GOT3 (cell line): Measurements from ENCODE around the gene ARHGAP35.
A peak's percentile ranks its signal among the peaks of the same experiment; 100 is the strongest.
"Not testable (repeated sequence)": the region's sequence is repeated elsewhere in the genome, so short reads cannot be mapped to it uniquely, and the experiment has no call there.

Experiments
- DNase-seq: peaks from one replicate; lab custom pipeline; 2025; ENCODE audit warnings: mixed read lengths; lab: John Stamatoyannopoulos, UW

Gene ARHGAP35

DNA sequence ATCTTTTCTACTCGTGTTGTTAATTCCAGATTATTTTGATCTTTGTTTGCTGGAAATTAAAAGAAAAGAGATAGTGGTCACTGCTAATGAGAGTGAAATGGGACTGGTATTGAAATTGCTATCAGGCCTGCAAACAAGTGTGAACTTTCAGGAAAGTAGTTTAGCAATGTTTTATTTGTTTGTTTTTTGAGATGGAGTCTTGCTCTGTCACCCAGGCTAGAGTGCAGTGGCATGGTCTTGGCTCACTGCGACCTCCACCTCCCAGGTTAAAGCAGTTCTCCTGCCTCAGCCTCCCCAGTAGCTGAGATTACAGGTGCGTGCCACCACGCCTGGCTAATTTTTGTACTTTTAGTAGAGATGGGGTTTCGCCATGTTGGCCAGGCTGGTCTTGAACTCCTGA, 10.4 kb downstream of the ARHGAP35 start:
- not testable (repeated sequence) for DNase-seq

- no peak for DNase-seq
Observed at GRCh38 chr19:46872967-46873366, 12.2 kb downstream of the ARHGAP35 start.

- DNase-seq: no peak
Observed at GRCh38 chr19:46875234-46875633, 14.4 kb downstream of the ARHGAP35 start.

- no peak for DNase-seq
Observed at GRCh38 chr19:46875657-46876056, 14.9 kb downstream of the ARHGAP35 start.

DNA sequence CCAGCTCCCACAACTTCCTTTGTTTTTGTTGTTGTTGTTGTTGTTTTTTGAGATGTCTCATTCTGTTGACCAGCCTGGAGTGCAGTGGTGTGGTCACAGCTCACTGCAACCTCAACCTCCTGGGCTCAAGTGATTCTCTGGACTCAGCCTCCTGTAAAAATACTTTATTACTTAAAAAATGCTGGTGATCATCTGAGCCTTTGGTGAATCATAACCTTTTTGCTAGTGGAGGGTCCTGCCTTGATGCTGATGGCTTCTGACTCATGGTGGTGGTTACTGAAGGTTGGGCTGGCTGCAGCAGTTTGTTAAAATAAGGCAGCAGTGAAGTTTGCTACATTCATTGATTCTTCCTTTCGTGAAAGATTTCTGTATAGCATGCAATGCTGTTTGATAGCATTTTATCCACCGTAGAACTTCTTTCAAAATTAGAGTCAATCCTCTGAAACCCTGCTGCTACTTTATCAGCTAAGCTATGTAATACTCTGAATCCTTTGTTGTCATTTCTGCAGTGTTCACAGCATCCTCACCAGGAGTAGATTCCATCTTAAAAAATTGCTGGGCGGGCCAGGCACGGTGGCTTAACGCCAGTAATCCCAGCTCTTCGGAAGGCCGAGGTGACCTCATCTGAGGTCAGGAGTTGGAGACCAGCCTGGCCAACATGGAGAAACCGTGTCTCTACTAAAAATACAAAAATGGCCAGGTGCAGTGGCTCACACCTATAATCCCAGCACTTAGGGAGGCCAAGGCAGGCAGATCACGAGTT, 18.0 kb downstream of the ARHGAP35 start:
- DNase-seq: peak; percentile 21

DNA sequence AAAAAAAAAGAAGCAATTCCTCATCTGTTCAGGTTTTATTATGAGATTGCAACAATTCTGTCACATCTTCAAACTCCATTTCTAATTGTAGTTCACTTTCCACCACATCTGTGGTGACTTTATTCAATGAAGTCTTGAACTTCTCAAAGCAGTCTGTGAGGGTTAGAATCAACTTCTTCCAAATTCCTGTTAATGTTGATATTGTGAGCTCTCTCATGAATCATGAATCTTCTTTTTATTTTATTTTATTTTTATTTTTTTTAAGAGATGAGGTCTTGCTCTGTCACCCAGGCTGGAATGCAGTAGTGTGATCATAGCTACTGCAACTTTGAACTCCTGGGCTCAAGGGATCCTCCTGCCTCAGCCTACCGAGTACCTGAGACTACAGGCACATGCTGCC, 19.6 kb downstream of the ARHGAP35 start:
- no peak for DNase-seq

GRCh38 chr19:46881092-46881491, 20.3 kb downstream of the ARHGAP35 start:
- no peak for DNase-seq

- no peak for DNase-seq
Observed at GRCh38 chr19:46882034-46882433, 21.2 kb downstream of the ARHGAP35 start.

DNA sequence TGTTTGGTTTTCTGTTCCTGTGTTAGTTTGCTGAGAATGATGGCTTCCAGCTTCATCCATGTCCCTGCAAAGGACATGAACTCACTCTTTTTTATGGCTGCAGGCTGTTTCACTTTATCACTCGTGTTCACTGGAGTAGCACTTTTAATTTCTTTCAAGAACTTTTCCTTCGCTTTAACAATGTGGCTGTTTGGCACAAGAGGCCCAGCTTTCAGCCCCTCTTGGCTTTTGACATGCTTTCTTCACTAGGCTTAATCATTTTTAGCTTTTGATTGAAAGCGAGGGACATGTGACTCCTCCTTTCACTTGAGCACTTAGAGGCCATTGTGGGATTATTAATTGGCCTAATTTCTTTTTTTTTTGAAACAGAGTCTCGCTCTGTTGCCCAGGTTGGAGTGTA, 22.0 kb downstream of the ARHGAP35 start:
- not testable (repeated sequence) for DNase-seq

- DNase-seq: no peak
Observed at GRCh38 chr19:46885411-46885810, 24.6 kb downstream of the ARHGAP35 start.

DNA sequence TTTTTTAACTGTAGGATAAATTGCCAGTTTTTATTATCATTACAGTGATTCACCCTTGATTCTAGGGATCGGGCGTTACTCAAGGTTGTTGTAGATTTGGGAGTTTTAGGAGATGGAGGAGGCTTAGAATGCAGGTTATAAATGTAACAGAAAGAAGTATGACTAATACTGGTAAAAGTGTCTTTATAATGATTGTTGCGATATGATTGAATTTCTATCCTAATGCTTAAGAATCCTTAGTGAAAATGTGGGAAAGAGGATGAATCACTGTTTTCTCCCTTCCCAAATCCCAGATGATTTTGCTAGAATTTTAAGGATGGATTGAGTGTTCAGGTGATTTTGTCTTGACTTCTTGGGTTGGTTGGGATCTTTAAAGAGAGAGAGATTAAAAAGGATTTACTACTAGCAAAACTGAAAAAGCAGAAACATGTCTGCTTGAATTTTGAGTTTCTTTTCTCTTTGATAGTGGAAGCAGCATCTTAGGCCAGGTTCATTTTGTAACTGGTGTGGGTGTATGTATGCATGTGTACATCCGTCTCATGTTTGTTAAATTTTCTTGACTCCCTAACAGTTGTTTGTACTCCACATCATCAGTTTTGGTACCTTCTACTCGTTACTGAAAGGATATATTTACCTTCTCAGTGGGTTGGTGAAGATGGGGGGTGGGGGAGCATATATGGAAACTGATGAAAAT, 25.9 kb downstream of the ARHGAP35 start:
- DNase-seq: no peak

- DNase-seq: no peak
Observed at GRCh38 chr19:46887240-46887782, 26.5 kb downstream of the ARHGAP35 start.

- peak; percentile 15 for DNase-seq
Observed at GRCh38 chr19:46890423-46891170, 29.8 kb downstream of the ARHGAP35 start.

DNA sequence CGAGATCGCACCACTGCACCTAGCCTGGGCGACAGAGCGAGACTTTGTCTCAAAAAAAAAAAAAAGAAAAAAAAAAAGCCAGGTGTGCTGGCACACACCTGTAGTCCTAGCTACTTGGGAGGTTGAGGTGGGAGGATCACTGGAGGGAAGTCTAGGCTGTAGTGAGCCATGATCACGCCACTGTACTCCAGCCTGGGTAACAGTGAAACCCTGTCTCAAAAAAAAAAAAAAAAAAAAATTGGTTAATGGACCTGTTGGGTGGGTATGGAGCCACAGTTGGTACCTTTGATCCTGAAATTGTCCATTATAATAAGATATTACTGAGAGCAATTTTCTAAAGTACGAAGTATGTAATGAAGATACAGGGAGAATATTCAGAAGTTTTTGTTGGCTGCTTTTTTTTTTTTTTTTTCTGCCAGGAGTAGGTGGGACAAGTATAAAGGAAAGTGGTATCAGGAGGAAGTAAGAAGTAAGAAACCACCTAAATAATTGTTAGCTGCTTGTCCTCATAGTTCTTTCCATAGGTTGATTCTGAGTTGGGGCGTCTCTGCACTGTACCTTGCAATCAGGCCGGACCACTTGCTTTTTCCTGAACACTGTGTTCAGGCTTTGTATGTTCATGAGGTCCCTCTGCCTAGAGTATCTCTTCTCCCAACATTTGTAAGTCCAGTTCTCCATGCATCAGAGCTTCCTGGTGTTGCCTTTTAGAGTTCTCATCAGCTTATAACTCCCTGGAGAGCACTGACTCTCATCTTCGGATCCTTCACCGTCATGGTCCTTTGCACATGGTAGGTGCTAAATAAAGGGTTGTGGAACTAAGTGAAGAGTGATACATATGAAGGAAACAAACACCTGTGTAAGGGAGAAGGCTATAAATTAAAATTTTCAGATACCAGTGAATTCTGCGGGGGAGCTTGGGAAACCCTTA, 31.7 kb downstream of the ARHGAP35 start:
- DNase-seq: no peak

DNA sequence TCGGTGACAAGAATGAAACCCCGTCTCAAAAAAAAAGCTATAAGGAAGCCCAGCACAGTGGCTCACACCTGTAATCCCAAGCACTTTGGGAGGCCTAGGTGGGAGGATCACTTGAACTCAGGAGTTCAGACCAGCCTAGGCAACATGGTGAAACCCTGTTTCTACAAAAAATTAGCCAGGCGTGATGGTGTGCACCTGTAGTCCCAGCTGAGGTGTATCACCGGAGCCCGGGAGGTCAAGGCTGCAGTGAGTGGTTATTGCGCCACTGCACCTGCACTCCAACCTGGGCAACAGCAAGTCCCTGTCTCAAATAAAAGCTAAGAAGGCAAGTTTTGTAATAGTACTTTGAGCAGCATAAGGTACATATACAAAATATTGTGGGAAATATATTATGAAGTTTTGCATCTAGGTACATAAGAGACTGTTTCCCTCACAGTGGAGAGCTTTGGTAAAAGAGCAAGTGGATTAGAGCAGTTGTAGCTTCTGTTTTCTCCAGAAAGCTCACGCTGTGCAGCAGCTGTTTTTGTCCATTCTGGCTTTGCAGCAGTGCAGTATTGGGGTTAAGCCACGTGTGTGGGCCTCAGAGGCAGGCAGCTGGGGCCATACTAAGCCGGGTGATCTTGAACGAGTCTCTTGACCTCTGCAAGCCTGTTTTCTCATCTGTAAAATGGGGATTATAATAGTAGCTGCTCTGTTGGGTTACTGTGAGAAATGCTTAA, 35.4 kb downstream of the ARHGAP35 start:
- DNase-seq: no peak

GRCh38 chr19:46898731-46899130, 37.9 kb downstream of the ARHGAP35 start:
- DNase-seq: peak; percentile 3

GRCh38 chr19:46900341-46900740, 39.5 kb downstream of the ARHGAP35 start:
- no peak for DNase-seq

DNA sequence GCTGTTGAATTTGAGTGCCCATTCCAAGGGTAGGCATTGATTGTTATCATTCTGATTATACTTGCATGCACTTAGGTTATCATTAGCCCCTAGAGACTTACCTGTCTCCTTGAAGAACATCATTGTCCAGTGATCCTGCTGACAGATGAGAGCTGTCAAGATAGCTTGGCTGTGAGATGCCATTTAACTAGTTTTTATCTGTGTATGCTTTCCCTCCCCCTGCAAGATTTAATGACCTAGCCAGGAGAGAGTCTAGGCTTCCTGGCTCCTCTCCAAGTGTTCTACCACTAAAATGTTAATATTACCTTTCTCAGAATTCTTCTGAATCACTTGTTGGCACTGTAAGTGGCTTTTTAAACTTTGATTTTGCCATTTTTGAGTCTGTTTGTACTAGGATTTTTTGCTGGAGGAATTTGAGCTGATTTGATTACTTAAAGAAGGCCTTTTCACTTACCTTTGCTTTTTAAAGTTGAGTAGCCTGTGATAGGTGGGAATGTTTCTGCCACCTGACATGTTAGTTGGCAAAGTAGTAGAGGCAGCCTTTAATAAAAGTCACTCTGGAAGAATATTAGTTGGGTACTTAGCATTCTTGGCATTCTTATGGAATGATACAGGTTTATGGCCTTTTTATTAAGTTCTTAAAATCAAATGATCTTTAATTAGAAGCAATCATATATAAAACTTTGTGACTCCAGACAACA, 41.1 kb downstream of the ARHGAP35 start:
- no peak for DNase-seq

- no peak for DNase-seq
Observed at GRCh38 chr19:46902402-46902766, 41.6 kb downstream of the ARHGAP35 start.

DNA sequence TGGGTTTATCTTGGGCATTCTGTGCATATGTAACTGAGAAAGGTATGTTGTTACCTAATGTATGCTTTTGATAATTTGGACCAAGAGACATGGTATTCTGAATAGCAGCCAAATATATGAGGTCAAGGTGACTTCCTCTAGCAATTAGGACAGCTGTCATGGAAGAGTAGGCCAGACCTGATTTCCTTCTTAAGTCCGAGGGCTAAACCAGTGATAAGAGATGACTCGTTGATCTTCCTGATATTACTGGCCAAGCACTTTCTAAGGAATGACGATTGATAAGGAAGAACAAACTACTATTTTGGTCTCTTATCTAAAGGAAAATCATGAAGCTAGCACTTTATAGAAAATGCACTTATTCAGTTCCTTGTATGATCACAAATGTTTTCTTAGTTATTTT, 42.7 kb downstream of the ARHGAP35 start:
- DNase-seq: no peak
